GM23338 (cell line): ENCODE results near the gene EMSY. TPM values are rescaled to one million over a fixed set of nuclear protein-coding genes. Genes with fewer than 3 reads are reported as not detected.

Experiments
- ATAC-seq: fragments of 200-7000 bp; cut with Tn5 transposase; 3 replicates; pipeline ENCODE4 v1.9.1; 2020
- DNase-seq: peaks from one replicate; pipeline ENCODE4 v3.0.0-alpha.2; 2015; ENCODE audit warnings: low spot score
- H2AFZ ChIP-seq: fragments of 200-600 bp; sonication (generic); 2 replicates; pipeline ENCODE4 v1.8.0; 2016; ENCODE audit warnings: antibody characterized with exemption, mild to moderate bottlenecking, moderate library complexity
- H3F3A ChIP-seq: fragments of 200-600 bp; sonication (generic); replicated peaks from 2 replicates; pipeline ENCODE4 v1.8.0; 2017; ENCODE audit warnings: antibody characterized with exemption, mixed run types, low read depth
- H3K27ac ChIP-seq: fragments of 200-600 bp; sonication (generic); 2 replicates; pipeline ENCODE4 v1.6.1; 2016; ENCODE audit warnings: low read depth
- H3K27me3 ChIP-seq: fragments of 200-600 bp; sonication (generic); 2 replicates; pipeline ENCODE4 v1.8.0; 2016; ENCODE audit warnings: mild to moderate bottlenecking, mixed run types, moderate library complexity; ENCODE audit not compliant: insufficient read depth
- H3K36me3 ChIP-seq: fragments of 200-600 bp; sonication (generic); 2 replicates; pipeline ENCODE4 v1.8.0; 2016; ENCODE audit warnings: mild to moderate bottlenecking; ENCODE audit not compliant: insufficient read depth
- H3K4me1 ChIP-seq: fragments of 200-600 bp; sonication (generic); 2 replicates; pipeline ENCODE4 v1.8.0; 2016; ENCODE audit warnings: mild to moderate bottlenecking, moderate library complexity; ENCODE audit not compliant: insufficient read depth
- H3K4me2 ChIP-seq: fragments of 200-600 bp; sonication (generic); 2 replicates; pipeline ENCODE4 v1.7.1; 2017; ENCODE audit warnings: mixed run types
- H3K4me3 ChIP-seq: fragments of 200-600 bp; sonication (generic); 2 replicates; pipeline ENCODE4 v1.6.1; 2016; ENCODE audit warnings: mixed run types
- H3K79me2 ChIP-seq: fragments of 200-600 bp; sonication (generic); replicated peaks from 2 replicates; pipeline ENCODE4 v1.8.0; 2017; ENCODE audit warnings: mild to moderate bottlenecking; ENCODE audit not compliant: insufficient read depth
- H3K9me2 ChIP-seq: fragments of 200-600 bp; sonication (generic); 2 replicates; pipeline ENCODE4 v1.8.0; 2017; ENCODE audit not compliant: insufficient read depth
- H4K20me1 ChIP-seq: fragments of 200-600 bp; sonication (generic); replicated peaks from 2 replicates; pipeline ENCODE4 v1.8.0; 2017; ENCODE audit warnings: mild to moderate bottlenecking; ENCODE audit not compliant: insufficient read depth
- H3K27ac Mint-ChIP-seq: 2 replicates; pipeline ENCODE4 v1.8.0; 2020; ENCODE audit warnings: inconsistent platforms, mild to moderate bottlenecking, moderate library complexity, mixed read lengths
- H3K27me3 Mint-ChIP-seq: 3 replicates; pipeline ENCODE4 v1.8.0; 2022; ENCODE audit warnings: low read depth, mild to moderate bottlenecking, moderate library complexity, mixed read lengths, inconsistent platforms; ENCODE audit not compliant: insufficient read depth, poor library complexity
- H3K36me3 Mint-ChIP-seq: 3 replicates; pipeline ENCODE4 v1.8.0; 2021; ENCODE audit warnings: low read depth, mild to moderate bottlenecking, inconsistent platforms, moderate library complexity, mixed read lengths
- H3K4me1 Mint-ChIP-seq: 3 replicates; pipeline ENCODE4 v1.8.0; 2020; ENCODE audit warnings: mild to moderate bottlenecking, inconsistent platforms, mixed read lengths
- H3K4me3 Mint-ChIP-seq: 3 replicates; pipeline ENCODE4 v1.8.0; 2021; ENCODE audit warnings: moderate library complexity, mild to moderate bottlenecking, inconsistent platforms, mixed read lengths
- H3K9me3 Mint-ChIP-seq: 3 replicates; pipeline ENCODE4 v1.8.0; 2020; ENCODE audit warnings: moderate library complexity, mild to moderate bottlenecking, inconsistent platforms, mixed read lengths
- NANOG ChIP-seq: IDR thresholded peaks from 2 replicates; pipeline ENCODE4 v1.6.1; 2016; ENCODE audit warnings: antibody characterized with exemption, borderline replicate concordance
- POLR2AphosphoS5 ChIP-seq: IDR thresholded peaks from 2 replicates; pipeline ENCODE4 v1.6.1; 2016; ENCODE audit warnings: antibody characterized with exemption, low read depth
- STAT1 ChIP-seq: IDR thresholded peaks from one replicate; pipeline ENCODE4 v1.6.1; 2016; ENCODE audit warnings: antibody characterized with exemption; ENCODE audit not compliant: unreplicated experiment
- ZNF331 ChIP-seq: fragments of 250-450 bp; sonication (Bioruptor Pico); IDR thresholded peaks from 2 replicates; pipeline ENCODE4 v1.5.0; 2020; ENCODE audit warnings: low read depth, mild to moderate bottlenecking, moderate library complexity
- polyA plus RNA-seq: library from polyadenylated mRNA; unstranded; fragments of >200 nt; fragmentation: Nextera tagmentation; extraction: Ambion mirVana; gene quantifications from 2 replicates; pipeline ENCODE4 v1.2.1, GENCODE V29; 2016
- total RNA-seq: library from RNA; depleted of rRNA; stranded (reverse); fragments of >200 nt; shearing (Covaris generic); gene quantifications from 2 replicates; pipeline ENCODE4 v1.2.3, GENCODE V29; 2014
- TF ChIP-seq, protein P1 (sequence below): IDR thresholded peaks from 2 replicates; pipeline ENCODE4 v1.6.1; 2016; ENCODE audit warnings: antibody characterized with exemption
- TF ChIP-seq, protein P2 (sequence below): fragments of 250-450 bp; sonication (Bioruptor Pico); IDR thresholded peaks from 2 replicates; pipeline ENCODE4 v1.5.0; 2020; ENCODE audit warnings: mild to moderate bottlenecking, moderate library complexity

The EMSY gene
- total and polyA plus RNA-seq, 2 experiments from 2014 or later: 25.0 to 46.9 TPM

- TF ChIP-seq, protein P1, sequence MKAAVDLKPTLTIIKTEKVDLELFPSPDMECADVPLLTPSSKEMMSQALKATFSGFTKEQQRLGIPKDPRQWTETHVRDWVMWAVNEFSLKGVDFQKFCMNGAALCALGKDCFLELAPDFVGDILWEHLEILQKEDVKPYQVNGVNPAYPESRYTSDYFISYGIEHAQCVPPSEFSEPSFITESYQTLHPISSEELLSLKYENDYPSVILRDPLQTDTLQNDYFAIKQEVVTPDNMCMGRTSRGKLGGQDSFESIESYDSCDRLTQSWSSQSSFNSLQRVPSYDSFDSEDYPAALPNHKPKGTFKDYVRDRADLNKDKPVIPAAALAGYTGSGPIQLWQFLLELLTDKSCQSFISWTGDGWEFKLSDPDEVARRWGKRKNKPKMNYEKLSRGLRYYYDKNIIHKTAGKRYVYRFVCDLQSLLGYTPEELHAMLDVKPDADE: no peak
- no peak for TF ChIP-seq ZNF331 (CRISPR knock-in tag)
- no peak for TF ChIP-seq NANOG
- no peak for TF ChIP-seq POLR2AphosphoS5
Measured at GRCh38 chr11:76506833-76507232, 62.0 kb downstream of the EMSY start (continued).

DNA sequence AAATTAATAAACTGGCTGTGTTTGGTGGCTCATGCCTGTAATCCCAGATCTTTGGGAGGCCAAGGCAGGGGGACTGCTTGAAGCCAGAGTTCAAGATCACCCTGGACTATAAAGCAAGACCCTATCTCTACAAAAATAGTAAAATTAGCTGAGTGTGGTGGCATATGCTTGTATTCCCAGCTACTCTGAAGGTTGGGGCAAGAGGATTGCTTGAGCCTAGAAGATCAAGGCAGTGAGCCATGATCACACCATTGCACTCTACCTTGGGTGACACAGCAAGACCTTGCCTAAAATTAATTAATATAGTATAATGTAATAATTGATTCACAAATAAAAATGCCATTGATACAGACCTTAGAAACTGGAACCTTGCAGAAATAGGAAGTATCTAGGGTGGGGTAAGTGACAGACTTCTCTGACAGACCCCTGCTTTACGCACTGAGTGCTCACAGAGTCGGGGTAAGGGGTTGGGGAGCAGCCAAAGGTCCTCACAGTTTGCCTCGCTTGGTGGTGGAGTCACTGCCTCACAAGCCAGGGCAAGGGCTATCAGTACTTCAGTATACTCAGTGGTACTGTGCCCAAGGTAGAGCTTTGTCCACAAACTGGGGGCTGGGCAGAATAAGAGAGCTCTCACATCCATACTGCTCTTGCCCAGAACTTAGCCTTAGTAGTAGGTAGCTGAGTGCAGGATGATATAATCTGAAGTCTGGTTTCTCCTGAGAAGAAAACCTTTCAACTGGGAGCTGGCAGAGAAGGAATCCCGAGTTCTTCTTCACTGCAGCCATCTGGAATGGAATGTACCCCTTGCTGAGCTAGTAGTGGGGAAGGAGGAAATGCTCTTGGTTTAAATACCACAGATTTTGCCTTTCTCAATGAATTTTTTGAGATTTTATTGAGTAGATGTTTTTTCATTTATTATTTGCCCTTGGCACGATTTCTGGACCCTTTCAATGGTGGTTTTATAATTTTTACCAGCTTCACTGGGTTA is 65.5 kb downstream of the EMSY start:
- Histone ChIP-seq H2AFZ (no peak overlapping the region), H3K4me2 (peak overlapping the region; percentile 54), H3F3A (no peaks in the 10 kb centered on the region), H3K4me3 (no peak overlapping the region), H3K4me1 (peaks cover 13% of the 10 kb centered on the region), H4K20me1 (no peaks in the 10 kb centered on the region), H3K9me2 (no peaks in the 10 kb centered on the region), H3K79me2 (no peaks in the 10 kb centered on the region), H3K27ac (peak overlapping the region; percentile 53), H3K36me3 (no peaks in the 10 kb centered on the region), H3K27me3 (no peaks in the 10 kb centered on the region)
- Mint-ChIP-seq H3K4me1 (peaks cover 24% of the 10 kb centered on the region), H3K27me3 (no peaks in the 10 kb centered on the region), H3K9me3 (no peaks in the 10 kb centered on the region; the same call in 2 of the 3 replicates), H3K27ac (peak overlapping the region; percentile 95), H3K4me3 (peak overlapping the region; percentile 42; the same call in 1 of the 3 replicates), H3K36me3 (peaks cover 19% of the 10 kb centered on the region; the same call in 2 of the 3 replicates)
- ATAC-seq (peak; percentile 93), DNase-seq (peak; percentile 81)
- no peak for TF ChIP-seq STAT1
- TF ChIP-seq, protein P2, sequence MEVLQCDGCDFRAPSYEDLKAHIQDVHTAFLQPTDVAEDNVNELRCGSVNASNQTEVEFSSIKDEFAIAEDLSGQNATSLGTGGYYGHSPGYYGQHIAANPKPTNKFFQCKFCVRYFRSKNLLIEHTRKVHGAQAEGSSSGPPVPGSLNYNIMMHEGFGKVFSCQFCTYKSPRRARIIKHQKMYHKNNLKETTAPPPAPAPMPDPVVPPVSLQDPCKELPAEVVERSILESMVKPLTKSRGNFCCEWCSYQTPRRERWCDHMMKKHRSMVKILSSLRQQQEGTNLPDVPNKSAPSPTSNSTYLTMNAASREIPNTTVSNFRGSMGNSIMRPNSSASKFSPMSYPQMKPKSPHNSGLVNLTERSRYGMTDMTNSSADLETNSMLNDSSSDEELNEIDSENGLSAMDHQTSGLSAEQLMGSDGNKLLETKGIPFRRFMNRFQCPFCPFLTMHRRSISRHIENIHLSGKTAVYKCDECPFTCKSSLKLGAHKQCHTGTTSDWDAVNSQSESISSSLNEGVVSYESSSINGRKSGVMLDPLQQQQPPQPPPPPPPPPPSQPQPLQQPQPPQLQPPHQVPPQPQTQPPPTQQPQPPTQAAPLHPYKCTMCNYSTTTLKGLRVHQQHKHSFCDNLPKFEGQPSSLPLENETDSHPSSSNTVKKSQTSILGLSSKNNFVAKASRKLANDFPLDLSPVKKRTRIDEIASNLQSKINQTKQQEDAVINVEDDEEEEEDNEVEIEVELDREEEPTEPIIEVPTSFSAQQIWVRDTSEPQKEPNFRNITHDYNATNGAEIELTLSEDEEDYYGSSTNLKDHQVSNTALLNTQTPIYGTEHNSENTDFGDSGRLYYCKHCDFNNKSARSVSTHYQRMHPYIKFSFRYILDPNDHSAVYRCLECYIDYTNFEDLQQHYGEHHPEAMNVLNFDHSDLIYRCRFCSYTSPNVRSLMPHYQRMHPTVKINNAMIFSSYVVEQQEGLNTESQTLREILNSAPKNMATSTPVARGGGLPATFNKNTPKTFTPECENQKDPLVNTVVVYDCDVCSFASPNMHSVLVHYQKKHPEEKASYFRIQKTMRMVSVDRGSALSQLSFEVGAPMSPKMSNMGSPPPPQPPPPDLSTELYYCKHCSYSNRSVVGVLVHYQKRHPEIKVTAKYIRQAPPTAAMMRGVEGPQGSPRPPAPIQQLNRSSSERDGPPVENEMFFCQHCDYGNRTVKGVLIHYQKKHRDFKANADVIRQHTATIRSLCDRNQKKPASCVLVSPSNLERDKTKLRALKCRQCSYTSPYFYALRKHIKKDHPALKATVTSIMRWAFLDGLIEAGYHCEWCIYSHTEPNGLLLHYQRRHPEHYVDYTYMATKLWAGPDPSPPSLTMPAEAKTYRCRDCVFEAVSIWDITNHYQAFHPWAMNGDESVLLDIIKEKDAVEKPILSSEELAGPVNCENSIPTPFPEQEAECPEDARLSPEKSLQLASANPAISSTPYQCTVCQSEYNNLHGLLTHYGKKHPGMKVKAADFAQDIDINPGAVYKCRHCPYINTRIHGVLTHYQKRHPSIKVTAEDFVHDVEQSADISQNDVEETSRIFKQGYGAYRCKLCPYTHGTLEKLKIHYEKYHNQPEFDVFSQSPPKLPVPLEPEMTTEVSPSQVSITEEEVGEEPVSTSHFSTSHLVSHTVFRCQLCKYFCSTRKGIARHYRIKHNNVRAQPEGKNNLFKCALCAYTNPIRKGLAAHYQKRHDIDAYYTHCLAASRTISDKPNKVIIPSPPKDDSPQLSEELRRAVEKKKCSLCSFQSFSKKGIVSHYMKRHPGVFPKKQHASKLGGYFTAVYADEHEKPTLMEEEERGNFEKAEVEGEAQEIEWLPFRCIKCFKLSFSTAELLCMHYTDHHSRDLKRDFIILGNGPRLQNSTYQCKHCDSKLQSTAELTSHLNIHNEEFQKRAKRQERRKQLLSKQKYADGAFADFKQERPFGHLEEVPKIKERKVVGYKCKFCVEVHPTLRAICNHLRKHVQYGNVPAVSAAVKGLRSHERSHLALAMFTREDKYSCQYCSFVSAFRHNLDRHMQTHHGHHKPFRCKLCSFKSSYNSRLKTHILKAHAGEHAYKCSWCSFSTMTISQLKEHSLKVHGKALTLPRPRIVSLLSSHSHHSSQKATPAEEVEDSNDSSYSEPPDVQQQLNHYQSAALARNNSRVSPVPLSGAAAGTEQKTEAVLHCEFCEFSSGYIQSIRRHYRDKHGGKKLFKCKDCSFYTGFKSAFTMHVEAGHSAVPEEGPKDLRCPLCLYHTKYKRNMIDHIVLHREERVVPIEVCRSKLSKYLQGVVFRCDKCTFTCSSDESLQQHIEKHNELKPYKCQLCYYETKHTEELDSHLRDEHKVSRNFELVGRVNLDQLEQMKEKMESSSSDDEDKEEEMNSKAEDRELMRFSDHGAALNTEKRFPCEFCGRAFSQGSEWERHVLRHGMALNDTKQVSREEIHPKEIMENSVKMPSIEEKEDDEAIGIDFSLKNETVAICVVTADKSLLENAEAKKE: peak; percentile 94
- peak; percentile 32; the same call in 1 of the 2 replicates for TF ChIP-seq NANOG
